Measurements from ENCODE around the gene POLR2J3.
"Not testable (repeated sequence)": the region's sequence is repeated elsewhere in the genome, so short reads cannot be mapped to it uniquely, and the experiment has no call there.

The POLR2J3 gene

DNA sequence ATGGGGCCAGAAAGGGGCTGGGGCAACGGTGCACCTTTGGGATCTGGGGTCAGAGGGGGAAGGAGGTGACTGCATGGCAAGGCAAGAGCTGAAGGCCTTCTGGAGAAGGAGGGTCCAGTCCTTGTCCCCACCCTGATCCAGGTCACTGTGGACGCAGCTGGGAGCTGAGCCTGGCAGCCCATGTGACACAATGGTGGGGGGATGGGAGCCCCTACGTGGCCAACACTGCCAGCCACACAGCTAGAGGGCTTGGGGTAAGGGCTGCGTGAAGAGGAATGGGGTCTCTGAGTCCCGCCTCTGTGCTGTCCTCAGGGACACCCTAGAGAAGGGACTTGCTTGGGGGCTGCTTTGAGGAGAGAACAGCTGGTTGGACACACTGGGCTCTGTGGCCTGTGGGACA lies 9.3 kb upstream of the POLR2J3 start:
- not testable (repeated sequence) for DNase-seq

DNA sequence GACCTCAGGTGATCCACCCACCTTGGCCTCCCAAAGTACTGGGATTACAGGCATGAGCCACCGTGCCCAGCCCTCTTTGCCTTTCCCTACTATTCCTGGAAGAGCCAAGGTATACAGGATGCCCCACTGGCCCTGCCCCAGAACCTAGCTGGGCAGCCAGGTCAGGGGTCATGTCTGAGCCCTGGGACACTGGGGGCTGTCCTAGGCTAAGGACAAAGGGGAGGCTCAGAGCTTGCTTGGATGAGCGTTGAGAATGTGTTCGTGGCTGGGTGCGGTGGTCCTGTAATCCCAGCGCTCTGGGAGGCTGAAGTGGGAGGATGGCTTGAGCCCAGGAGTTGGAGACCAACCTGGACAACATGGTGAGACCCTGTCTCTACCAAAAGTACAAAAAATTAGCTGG lies 6.1 kb upstream of the POLR2J3 start:
- not testable (repeated sequence) for DNase-seq

DNA sequence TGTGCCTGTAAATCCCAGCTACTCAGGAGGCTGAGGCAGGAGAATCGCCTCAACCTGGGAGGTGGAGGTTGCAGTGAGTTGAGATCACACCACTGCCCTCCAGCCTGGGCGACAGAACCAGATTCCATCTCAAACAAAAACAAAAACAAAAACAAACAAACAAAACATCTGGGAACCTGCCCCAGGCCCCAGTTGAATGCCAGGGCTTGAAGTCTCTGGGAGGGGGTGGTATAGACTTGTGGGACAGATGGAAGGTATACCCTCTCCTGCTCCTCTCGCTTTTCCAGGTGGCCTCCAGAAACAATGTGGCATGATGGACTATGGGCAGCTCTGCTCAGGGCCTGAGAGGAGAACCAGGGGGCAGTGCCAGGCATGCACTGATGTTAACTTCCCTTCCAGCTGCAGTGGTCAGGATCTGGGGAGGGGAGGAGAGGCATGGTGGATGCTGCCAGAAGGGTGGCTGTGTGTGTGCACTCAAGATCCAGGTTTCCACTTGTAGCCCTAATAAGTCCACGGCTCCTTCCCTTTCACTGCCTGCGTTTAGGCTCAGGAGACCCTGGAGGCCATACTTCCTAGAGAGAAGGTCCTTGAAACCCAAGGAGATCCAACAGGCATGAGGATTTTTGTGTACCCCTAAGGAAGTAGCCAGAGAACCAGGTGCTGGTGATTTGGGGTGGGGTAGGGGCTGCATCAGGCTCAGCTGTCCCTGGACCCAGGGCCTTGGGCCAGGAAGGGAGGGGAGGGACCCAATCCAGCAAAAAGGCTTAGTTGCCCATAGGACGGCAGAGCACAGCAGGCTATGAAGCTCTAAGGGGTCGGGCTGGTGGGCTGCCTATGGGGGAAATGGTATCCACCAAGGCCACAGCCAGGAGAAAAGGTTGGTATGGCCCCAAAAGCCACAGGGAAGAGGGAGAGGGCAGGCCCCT lies 5.2 kb upstream of the POLR2J3 start:
- not testable (repeated sequence) for DNase-seq

DNA sequence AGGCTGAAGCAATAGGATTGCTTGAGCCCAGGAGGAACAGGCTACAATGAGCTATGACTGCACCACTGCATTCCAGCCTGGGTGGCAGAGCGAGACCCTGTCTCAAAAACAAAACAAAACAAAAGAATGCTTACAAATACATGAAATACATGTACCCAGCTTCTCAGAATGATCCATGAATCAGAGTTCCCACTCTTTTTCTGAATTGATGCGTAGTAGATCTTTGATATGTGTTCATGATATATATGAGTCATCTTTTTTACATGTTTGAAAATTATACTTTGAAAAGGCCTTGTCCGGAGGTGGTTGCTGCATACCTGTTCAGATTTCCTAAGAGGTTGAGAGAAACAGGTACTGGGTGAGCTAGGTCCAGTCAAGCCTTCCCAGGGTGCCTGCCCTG lies 4.0 kb upstream of the POLR2J3 start:
- not testable (repeated sequence) for DNase-seq

DNA sequence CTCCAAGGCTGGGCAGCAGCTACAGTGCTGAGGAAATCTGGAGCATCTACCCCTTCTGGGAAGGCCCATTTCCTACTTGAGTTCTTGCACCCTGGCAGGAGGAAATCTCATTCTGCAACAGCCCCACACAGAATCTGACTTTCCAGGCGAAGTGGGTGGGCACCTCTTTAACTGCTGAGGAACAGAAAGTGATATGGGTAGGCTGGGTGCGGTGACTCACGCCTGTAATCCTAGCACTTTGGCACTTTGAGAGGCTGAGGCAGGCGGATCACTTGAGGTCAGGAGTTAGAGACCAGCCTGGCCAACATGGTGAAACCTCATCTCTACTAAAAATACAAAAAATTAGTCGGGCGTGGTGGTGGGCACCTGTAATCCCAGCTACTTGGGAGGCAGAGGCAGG lies 2.2 kb upstream of the POLR2J3 start:
- not testable (repeated sequence) for DNase-seq

DNA sequence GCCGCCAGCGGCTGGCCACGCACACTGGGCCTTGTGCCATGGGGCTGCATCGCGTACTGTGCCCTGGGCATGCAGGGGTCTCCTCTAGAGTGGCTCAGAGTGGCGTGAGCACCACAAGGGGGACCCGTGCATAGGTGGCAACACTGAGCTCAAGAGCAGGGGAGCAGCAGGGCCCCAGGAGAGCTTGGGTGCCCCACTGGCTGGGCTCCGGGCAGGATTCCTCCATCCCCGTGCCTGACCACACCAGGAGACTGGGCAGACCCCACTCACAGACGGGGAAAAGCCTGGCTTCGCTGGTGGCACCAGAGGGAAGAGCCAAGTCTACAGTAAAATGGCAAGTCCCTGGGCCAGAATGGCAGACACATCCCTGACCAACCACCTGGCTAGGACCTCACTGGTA lies 3.8 kb downstream of the POLR2J3 start:
- DNase-seq: not testable (repeated sequence)

DNA sequence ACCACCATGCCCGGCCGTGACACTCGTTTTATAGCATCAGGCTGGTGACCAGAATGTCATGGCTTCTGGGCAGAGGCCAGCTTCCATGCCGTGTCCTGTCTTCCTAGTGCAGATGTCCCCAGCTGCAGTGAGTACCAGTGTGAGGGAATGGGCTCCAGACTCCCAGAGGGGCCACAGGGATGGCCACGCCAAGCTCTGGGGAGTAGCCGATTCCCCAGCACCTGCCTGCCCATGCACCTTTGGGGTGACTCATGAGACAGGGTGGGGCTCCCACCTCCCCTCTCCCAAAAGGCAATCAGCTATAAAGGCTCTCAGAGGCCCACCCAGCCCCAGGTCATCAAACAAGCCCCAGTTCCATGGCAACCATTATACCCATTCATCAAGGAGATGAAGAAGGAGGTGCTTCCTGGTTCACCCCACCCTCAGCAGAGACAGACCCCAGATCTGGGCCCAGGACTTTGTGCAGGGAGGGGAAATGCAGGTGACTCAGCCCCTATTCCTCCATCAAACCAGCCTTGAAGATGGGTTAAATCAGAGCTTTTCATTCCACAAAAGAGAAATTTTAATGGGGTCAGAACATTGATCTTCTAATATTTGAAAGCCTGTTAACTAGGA lies 21.5 kb downstream of the POLR2J3 start, which contains the start of gene SPDYE2:
Gene SPDYE2, plus strand, starts transcription at position 419 of the 615 bp plus-strand sequence. CDS start 2,030 bp downstream, outside the sequence.
- DNase-seq: not testable (repeated sequence)

DNA sequence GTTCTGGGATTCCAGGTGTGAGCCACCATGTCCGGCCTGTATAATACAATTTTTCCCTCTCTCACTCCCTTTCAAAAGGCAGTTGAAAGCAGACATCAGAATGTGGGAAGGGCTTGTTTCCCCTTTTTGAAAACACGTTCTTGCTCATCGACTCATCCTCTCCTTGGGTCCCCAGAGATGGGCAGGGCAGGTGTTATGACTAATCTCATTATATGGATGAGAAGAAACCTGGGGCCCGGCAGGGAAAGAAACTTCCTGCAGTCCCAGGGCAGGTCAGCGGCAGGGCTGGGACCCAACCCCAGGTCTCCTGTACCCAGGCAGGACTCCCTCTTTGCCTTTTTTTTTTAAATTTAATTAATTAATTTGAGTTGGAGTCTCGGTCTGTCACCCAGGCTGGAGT lies 26.0 kb downstream of the POLR2J3 start:
- DNase-seq: not testable (repeated sequence)

DNA sequence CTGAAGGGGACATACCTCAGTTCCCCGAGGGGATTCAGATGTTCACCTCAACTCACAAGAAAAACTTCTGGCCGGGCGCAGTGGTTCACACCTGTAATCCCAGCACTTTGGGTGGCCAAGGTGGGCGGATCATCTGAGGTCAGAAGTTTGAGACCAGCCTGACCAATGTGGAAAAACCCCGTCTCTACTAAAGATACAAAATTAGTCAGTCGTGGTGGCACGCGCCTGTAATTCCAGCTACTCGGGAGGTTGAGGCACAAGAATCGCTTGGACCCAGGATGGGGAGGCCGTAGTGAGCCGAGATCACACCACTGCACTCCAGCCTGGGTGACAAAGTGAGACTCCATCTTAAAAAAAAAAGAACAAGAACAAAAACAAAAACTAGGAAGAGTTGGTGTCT lies 27.1 kb downstream of the POLR2J3 start:
- not testable (repeated sequence) for DNase-seq

DNA sequence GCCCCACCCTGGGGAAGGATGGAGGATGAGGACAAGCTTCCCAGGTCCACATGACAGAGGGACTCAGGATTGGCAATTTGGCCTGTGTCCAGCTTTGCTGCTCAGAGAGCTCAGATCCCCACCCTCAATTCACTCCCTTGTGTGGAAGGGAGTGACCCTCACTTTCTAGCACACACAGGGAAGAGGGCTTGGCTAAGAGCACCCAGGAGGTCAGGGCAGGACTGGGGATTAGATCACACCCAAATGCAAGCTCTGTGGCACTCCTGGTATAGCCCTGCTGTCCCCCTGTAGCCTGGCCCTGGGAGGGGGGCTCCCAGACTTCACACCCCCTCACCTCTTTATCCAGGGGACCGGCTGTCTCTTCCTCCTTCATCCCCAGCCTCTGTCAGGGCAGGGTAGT lies 28.0 kb downstream of the POLR2J3 start:
- DNase-seq: not testable (repeated sequence)

DNA sequence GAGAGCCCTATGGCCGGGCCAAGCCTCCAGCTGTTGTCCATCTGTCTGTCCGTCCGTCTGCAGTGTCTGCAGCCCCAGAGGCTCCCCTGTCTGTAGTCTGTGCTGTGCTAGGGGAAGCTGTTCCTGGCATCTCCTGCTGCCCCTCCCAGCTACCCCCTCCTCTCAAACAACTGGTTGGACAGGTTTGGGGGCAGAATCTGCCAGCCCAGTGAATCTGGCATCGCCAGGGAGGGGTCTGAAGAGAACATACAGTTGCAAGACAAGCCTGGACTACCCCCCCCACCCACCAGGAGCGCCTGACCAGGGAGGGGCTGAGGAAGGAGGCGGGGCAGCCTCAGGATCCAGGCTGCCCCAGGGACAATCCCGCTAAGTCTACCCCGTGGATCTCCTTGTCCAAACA lies 28.8 kb downstream of the POLR2J3 start, which contains the start of gene UPK3BL2:
Gene UPK3BL2, minus strand, starts transcription at position 101 of the 400 bp plus-strand sequence. Its CDS starts 60 bp downstream, at position 41.
- not testable (repeated sequence) for DNase-seq

DNA sequence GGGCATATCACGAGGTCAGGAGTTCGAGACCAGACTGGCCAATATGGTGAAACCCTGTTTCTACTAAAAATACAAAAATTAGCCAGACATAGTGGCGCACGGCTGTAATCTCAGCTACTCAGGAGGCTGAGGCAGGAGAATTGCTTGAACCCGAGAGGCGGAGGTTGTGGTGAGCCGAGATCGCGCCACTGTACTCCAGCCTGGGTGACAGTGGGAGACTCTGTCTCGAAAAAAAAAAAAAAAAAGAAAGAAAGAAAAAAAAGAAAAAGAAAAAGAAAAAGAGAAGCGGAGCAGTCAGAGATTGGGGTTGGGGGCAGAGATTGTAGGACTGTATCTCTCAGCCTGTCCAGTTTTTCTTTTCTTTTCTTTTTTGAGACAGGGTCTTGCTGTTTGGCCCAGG lies 29.6 kb downstream of the POLR2J3 start:
- DNase-seq: not testable (repeated sequence)

DNA sequence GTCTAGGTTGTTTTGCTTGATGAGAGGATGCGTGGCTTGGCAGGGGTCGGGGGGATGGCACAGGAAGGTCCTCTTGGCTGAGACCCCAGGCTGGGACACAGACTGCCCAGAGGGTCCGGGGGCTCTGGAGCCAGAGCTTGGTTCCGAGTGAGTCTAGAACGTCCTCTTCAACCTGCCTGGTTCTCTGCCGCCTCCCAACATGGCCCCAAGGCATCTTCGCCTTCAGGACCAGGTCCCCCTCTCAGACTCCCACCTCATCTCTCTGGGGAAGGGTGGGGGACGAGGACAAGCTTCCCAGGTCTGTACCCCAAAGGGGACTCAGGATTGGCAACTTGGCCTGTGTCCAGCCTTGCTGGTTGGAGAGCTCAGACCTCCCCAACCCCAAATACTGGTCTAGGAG lies 30.3 kb downstream of the POLR2J3 start:
- not testable (repeated sequence) for DNase-seq

DNA sequence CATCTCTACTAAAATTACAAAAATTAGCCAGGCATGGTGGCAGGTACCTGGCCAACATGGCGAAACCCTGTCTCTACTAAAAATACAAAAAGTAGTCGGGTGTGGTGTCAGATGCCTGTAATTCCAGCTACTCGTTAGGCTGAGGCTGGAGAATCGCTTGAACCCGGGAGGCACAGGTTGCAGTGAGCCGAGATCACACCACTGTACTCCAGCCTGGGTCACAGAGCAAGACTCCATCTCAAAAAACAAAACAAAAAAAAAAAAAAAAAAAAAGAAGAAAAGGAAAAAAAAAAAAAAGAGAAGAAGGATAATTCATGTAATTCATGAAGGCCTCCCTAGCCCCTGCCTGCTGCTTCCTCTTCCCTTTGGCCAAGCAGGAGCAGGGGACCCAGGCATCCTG lies 31.8 kb downstream of the POLR2J3 start:
- DNase-seq: not testable (repeated sequence)

DNA sequence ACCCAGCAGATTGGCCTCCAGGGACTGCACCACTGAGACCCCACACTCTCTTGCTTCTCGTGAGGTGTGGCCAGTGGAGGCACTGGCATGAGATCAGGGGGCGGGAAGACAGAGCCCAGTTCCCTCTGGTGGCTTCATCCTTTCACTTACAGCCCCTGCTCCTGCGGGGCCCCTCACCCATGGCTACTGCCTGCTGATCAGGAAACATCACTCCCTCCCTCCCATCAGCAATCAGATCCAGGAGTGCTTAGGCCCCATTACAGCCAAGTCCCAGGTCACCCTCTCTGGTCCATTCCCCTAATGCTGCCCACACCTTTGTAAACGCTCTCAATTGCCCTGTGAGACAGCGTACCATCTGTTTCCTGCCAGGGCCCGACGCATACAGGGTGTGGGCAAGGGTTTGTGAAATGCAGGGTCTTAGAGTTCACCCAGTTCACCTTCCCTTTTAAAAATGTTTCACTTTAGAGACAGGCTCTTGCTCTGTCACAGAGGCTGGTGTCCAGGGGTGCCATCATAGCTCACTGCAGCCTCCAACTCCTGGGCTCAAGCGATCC lies 37.2 kb downstream of the POLR2J3 start:
- DNase-seq: not testable (repeated sequence)

DNA sequence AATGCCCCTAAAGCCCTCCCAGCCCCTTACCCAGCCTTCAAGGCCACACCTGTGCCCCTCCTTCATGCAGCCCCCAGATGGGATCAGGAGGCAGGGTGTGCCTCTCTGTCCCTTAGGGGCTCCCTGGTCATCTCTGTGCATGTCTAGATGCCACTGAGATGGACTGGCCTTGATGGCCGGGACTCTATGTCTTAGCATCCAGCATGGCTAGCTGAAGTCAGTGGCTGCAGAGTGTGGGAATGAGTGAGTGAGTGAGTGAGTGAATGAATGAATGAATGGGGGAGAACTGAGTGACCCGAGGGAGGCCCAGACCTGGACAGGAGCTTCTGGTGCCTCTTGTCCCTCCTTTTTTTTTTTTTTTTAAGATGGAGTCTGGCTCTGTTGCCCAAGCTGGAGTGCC lies 40.3 kb downstream of the POLR2J3 start:
- DNase-seq: not testable (repeated sequence)

DNA sequence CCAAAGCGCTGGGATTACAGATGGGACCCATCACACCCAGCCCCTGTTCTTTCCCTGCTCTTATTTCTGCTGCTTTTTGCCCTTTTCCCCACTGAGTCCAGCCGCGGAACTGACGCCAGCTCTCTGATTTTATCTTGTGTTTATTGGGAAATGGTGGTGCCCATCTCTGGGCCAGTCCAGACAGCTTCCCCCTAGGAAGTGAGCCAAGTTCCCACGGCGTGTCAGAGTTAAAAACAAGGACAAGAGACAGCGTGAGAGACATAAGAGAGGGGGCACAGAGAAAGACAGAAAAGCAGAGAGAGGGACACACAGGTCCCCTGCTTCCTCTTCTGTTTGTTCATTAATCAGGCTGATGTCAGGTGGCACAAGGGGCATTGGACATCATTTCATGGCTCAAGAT lies 40.8 kb downstream of the POLR2J3 start:
- DNase-seq: not testable (repeated sequence)

DNA sequence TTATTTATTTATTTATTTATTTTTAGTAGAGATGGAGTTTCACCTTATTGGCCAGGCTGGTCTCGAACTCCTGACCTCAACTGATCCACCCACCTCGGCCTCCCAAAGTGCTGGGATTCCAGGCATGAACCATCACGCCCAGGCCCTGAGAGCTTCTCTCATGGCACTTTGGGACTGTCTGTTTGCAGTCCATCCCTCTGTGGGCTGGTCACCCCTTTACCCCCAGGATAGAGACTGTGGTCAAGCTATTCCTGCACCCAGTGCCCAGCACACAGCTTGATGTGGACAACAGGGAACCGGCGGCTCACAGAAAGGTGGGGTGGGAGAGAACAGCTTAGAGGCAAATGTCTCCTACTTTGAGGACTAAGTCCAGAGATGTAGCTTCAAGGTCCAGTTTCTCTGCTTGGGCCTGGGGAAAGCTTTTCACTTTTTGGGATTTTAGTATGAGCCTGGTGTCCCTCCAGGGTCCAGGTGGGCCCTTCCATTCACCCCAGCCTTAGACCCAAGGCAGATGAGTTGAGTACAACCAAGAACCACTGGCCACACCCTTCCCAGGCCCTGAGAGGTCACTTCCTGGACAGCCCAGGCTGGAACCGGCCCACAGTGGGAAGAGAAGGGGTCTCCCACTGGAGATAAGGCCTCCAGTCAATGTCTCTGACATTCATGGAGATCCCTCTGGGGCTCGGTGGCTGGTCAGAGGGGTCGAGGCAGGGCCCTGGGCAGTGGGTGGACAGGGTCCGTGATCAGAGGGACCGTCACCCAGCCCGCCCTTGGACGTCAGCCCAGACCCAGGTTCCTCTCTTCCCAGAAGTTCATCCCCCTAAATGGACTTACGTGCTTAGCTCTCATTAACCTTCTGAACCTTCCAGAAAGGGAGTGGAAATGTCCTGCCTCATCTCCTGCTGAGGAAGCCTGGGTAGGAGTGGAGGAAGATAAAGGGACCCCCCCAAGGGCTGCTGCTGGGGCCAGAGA lies 44.3 kb downstream of the POLR2J3 start:
- not testable (repeated sequence) for DNase-seq

DNA sequence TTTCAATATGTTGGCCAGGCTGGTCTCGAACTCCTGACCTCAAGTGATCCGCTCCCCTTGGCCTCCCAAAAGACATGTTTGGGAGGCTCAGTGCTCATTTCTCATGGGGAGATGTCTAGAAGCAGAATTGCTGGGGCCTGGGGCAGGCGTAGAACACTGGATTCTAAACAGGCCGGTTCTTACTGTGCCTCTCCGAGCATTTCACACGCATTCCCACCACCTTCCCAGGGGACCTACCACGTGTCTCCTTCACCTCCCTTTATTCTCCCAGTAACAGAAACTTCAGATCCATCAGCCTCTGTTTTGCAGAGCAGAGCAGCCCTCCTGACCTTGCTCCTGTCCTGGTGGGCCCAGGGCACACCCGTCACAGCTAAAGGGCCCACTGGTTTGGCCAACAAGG lies 45.2 kb downstream of the POLR2J3 start:
- not testable (repeated sequence) for DNase-seq

DNA sequence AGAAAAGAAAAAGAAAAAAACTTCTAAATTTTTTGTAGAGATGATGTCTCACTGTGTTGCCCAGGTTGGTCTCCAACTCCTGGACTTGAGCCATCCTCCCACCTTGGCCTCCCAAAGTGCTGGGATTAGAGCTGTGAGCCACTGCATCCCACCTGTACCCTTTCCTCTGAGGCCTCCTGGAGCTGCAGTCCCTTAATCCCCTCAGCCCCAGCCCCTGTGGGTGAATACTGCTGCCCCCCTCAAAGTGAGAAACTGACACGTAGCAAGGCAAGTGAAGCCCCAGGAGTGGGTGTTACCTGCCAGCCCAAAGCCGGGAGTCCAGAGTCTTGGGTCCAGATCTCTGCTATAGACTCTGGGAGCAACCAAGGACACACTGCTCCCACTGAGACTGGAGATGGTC lies 47.6 kb downstream of the POLR2J3 start:
- DNase-seq: not testable (repeated sequence)

DNA sequence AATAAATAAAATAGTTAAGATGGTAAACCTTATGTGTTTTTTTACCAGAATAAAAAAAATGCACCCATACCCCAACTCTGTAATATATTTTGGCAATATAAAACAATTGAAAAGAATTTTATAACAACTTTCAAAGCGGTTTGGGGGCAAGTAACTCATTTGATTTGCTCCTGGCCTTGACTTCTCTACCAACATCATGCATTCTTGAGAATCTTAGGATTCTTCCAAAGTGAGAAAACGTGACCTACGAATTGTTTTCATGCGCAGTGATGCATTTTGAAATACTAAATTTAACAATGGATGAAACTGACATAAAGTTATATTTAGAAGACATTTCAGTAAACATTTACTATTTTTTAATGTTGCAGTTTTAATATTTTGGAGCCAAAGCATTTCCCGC lies 51.6 kb downstream of the POLR2J3 start:
- not testable (repeated sequence) for DNase-seq

DNA sequence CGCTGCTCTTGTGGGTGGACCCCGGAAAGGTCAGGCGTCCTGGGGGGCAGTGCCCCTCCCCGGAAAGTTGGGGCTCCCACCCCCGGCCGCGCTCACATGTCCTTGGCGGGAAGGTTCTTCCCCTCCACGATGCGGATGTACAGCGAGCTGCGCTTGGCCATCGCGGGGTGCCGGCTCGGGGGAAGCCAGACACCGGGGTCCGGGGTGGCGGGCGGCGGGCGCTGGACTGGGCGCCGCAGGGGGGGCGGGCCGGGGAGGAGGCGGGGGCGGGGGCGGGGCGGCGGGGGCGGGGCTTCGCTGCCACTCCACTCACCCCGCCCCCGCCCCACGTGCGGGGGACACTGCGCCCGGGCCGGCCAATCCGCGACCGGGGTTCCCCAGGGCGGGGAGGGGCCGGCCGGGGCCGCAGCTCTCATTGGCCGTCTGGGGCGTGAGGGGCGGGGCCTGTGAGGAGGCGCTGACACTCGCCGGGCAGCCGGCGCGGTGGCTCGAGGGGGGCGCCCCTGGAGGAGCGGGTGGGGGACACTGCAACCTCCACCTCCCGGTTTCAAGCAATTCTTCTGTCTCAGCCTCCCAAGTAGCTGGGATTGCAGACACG lies 54.7 kb downstream of the POLR2J3 start, which contains the start of gene RASA4B:
Gene RASA4B, minus strand, starts transcription at position 228 of the 598 bp plus-strand sequence. Its CDS starts 67 bp downstream, at position 161.
- not testable (repeated sequence) for DNase-seq
